Hematopoietic multipotent progenitor cell treated with erythropoietin and hydrocortisone succinate and interleukin-3 and kit ligand, for 4 days (in vitro differentiated cells): Measurements from ENCODE around the gene OR51S1.
"Not testable (repeated sequence)": the region's sequence is repeated elsewhere in the genome, so short reads cannot be mapped to it uniquely, and the experiment has no call there.

Source experiments
- DNase-seq: peaks from one replicate; pipeline ENCODE4 v3.0.0-alpha.2; 2015

OR51S1 gene

GRCh38 chr11:4801316-4801715, 47.7 kb downstream of the OR51S1 start:
- DNase-seq = not testable (repeated sequence)

GRCh38 chr11:4798427-4799183, 50.4 kb downstream of the OR51S1 start:
- no peak for DNase-seq
